ENCODE results near the gene MYO1B. TPM values are rescaled to one million over a fixed set of nuclear protein-coding genes. Genes with fewer than 3 reads are reported as not detected.

MYO1B gene
- total and polyA plus RNA-seq, 2 donors (not counting 1 experiment from before 2014, with no cell fraction given), result 151 to 194 TPM

DNA sequence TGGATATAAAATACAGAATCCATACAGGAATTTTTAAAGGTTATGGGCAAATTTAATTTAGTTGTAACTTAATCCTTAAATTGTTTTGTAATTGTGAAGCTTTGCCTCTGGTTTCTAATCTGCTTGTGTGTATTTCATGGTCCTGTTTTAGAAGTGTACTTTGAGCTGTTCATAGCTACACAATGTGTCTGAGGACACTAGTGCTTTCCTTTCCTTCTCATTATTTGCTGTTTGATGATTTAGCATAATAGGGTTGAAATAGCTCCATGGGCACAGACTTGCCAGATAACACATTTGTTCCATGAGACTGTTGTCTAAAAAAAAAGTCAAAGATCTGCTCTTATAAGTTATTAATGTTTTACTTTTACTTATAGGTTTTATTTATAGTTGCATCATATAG lies 134.2 kb downstream of the MYO1B start:
- Histone ChIP-seq H3K27me3 (ENCODE audit: control insufficient read depth, insufficient read depth, low read length) (no peaks in the 10 kb centered on the region), H2AFZ (ENCODE audit: low read length) (no peak overlapping the region), H3K9me3 (ENCODE audit: control insufficient read depth, insufficient read depth, low read depth, low read length) (no peaks in the 10 kb centered on the region), H3K4me1 (ENCODE audit: control insufficient read depth, extremely low read depth, insufficient read depth, low read length) (peaks cover 21% of the 10 kb centered on the region), H3K9ac (ENCODE audit: insufficient read depth, low read length) (no peak overlapping the region), H3K4me3 (replicated peaks in 1 of 4; ENCODE audit: control extremely low read depth in 1 of 4, insufficient read depth in 1 of 4, low read depth in 3 of 4, low read length in 4 of 4) (no peak overlapping the region), H3K36me3 (ENCODE audit: control insufficient read depth, insufficient read depth, low read length) (peaks cover 2% of the 10 kb centered on the region), H3K27ac (ENCODE audit: insufficient read depth, low read length) (no peak overlapping the region), H4K20me1 (ENCODE audit: control insufficient read depth, extremely low read depth, insufficient read depth, low read length) (no peaks in the 10 kb centered on the region), H3K79me2 (ENCODE audit: control insufficient read depth, insufficient read depth, low read length) (no peaks in the 10 kb centered on the region), H3K4me2 (ENCODE audit: extremely low read depth, insufficient read depth, low read length) (no peak overlapping the region)
- TF ChIP-seq EZH2 (IDR thresholded peaks at IDR 0.05; ENCODE audit: low read length, missing control alignments) (no peak), CTCF (conservative IDR thresholded peaks at IDR 0.05 in 1 of 2, IDR thresholded peaks at IDR 0.05 in 1 of 2; ENCODE audit: low read depth in 1 of 2, low read length in 2 of 2) (no peak)
- DNase-seq (ENCODE audit: low read depth in 2 of 2), result no peak

DNA sequence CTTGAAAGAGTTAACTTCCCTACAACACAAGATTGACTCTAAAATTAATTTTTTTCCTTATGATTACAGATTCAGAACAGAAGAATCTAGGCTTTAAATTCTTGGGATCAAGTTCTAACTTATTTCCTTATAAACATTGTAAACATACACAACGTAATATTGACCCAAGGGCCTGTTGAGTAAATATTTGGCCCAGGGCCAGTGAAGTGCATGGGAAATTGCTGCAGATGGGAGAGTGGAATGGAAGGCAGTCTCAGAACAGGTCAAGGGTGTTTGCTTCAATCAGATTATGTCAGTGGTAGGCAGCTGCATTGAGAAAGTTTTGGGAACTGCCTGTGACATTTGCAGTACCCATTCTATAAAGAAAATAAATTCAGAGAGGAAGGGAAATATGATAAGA lies 137.6 kb downstream of the MYO1B start:
- no peaks in the 10 kb centered on the region for H3K27me3 ChIP-seq (ENCODE audit: control insufficient read depth, insufficient read depth, low read length)
- H3K4me3 ChIP-seq (replicated peaks in 1 of 4; ENCODE audit: control extremely low read depth in 1 of 4, insufficient read depth in 1 of 4, low read depth in 3 of 4, low read length in 4 of 4), result no peak overlapping the region
- no peak overlapping the region for H2AFZ ChIP-seq (ENCODE audit: low read length)
- H3K4me1 ChIP-seq (ENCODE audit: control insufficient read depth, extremely low read depth, insufficient read depth, low read length), result peaks cover 33% of the 10 kb centered on the region
- H3K9ac ChIP-seq (ENCODE audit: insufficient read depth, low read length), result no peak overlapping the region
- no peaks in the 10 kb centered on the region for H4K20me1 ChIP-seq (ENCODE audit: control insufficient read depth, extremely low read depth, insufficient read depth, low read length)
- H3K4me2 ChIP-seq (ENCODE audit: extremely low read depth, insufficient read depth, low read length), result no peak overlapping the region
- TF ChIP-seq EZH2 (IDR thresholded peaks at IDR 0.05; ENCODE audit: low read length, missing control alignments) (no peak), CTCF (conservative IDR thresholded peaks at IDR 0.05 in 1 of 2, IDR thresholded peaks at IDR 0.05 in 1 of 2; ENCODE audit: low read depth in 1 of 2, low read length in 2 of 2) (no peak)
- peaks cover 5% of the 10 kb centered on the region for H3K36me3 ChIP-seq (ENCODE audit: control insufficient read depth, insufficient read depth, low read length)
- peak overlapping the region; percentile 37 for H3K27ac ChIP-seq (ENCODE audit: insufficient read depth, low read length)
- no peaks in the 10 kb centered on the region for H3K79me2 ChIP-seq (ENCODE audit: control insufficient read depth, insufficient read depth, low read length)
- DNase-seq (ENCODE audit: low read depth in 2 of 2), result peak in 1 of 2 donors; percentile 87
- no peaks in the 10 kb centered on the region for H3K9me3 ChIP-seq (ENCODE audit: control insufficient read depth, insufficient read depth, low read depth, low read length)

DNA sequence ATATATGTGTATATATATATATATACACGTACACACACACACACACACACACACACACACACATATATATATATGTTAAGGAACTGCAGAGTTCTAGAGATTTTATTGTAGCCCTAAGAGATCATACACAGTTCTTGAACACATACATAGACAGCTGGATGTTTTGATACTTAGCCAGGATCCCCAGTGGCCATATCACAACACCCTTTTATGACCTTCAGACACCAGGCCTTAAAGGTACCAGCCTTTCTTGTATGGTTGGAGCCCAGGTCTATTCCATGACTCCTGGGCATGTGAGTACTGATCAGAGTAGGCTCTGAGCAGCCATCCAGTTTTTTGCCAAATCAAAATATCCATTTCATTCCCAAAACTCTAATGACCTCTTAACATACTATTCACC lies 138.3 kb downstream of the MYO1B start:
- peaks cover 5% of the 10 kb centered on the region for H3K36me3 ChIP-seq (ENCODE audit: control insufficient read depth, insufficient read depth, low read length)
- no peak for TF ChIP-seq EZH2 (IDR thresholded peaks at IDR 0.05; ENCODE audit: low read length, missing control alignments)
- no peak for TF ChIP-seq CTCF (conservative IDR thresholded peaks at IDR 0.05 in 1 of 2, IDR thresholded peaks at IDR 0.05 in 1 of 2; ENCODE audit: low read depth in 1 of 2, low read length in 2 of 2)
- H3K9me3 ChIP-seq (ENCODE audit: control insufficient read depth, insufficient read depth, low read depth, low read length), result no peaks in the 10 kb centered on the region
- no peaks in the 10 kb centered on the region for H3K27me3 ChIP-seq (ENCODE audit: control insufficient read depth, insufficient read depth, low read length)
- no peak overlapping the region for H3K27ac ChIP-seq (ENCODE audit: insufficient read depth, low read length)
- H4K20me1 ChIP-seq (ENCODE audit: control insufficient read depth, extremely low read depth, insufficient read depth, low read length), result no peaks in the 10 kb centered on the region
- H3K4me2 ChIP-seq (ENCODE audit: extremely low read depth, insufficient read depth, low read length), result no peak overlapping the region
- no peak overlapping the region for H3K9ac ChIP-seq (ENCODE audit: insufficient read depth, low read length)
- no peak overlapping the region for H3K4me3 ChIP-seq (replicated peaks in 1 of 4; ENCODE audit: control extremely low read depth in 1 of 4, insufficient read depth in 1 of 4, low read depth in 3 of 4, low read length in 4 of 4)
- H3K4me1 ChIP-seq (ENCODE audit: control insufficient read depth, extremely low read depth, insufficient read depth, low read length), result peaks cover 32% of the 10 kb centered on the region
- H2AFZ ChIP-seq (ENCODE audit: low read length), result no peak overlapping the region
- H3K79me2 ChIP-seq (ENCODE audit: control insufficient read depth, insufficient read depth, low read length), result no peaks in the 10 kb centered on the region
- no peak for DNase-seq (ENCODE audit: low read depth in 2 of 2)

All from fibroblast of lung (primary cell).